ENCODE data around the gene TMED1.

The TMED1 gene

DNA sequence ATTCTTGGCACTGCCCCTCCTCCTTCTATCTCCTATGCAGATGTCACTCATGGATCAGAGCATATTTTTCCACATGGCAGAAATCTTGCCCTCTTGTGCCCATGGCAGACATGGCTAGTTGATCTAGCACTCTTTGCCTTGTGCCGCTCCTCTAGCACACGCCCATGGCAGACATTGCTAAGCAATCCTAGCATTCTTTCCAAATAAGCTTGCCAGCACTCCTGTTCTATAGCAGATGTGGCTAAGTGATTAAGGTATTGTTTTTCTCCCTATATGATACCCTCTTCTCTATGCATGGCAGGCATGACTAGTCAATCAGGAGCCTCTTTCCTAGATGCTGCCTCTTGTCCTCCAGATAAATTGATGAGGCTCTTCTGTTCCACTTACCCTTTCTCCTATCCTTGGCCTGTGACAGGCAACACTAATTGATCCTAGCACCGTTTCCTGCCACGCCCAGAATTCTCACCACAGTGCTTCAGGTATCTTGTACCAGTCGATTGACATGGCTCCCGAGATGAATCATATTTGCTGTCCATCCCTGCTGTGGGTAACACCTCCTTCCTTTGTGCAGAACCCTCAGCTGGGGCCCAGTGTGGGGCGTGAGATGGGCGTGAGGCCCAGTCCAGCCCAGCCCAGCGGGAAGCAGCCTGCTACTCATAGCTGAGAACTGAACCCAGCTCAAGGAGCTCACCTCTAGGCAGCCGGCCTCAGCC lies 26.9 kb downstream of the TMED1 start:
- no peak for DNase-seq (ENCODE audit: low read depth in 1 of 2, low spot score in 1 of 2)
- in situ Hi-C loops (cut with HindIII; ENCODE audit: low pct_unique_long_range_greater_than_20kb, low sequenced_read_pairs) = no loop called here

DNA sequence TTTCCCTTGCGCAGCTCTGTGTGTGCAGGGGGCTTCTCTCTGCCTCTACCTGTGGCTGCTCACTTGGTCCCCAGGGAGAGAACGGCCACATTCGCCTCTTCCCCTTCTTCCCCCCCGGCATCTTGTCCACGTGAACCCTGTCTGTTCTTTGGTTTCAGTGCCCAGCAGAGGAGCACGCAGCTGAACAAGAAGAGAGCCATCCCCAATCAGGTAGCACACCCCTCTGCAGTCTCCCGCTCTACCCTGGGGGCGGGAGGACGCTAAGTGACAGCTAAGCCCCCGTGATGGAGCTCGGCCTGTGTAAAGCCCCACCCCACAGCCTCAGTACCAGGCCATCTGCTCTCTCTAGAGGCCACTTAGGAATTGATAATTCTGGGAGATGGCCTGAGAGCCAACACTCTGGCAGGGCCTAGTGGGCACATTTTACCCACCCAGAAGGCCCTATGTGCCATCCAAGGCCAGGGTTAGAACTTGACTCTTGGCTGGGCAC lies 30.2 kb downstream of the TMED1 start:
- no peak for DNase-seq (ENCODE audit: low read depth in 1 of 2, low spot score in 1 of 2)
- no peak for TF ChIP-seq JUND (IDR thresholded peaks at IDR 0.05; ENCODE audit: low read depth)
- in situ Hi-C loops (cut with HindIII; ENCODE audit: low pct_unique_long_range_greater_than_20kb, low sequenced_read_pairs) = no loop called here

More for the DNA sequence above, 26.9 kb downstream of the TMED1 start:
- no peak for TF ChIP-seq JUND (IDR thresholded peaks at IDR 0.05; ENCODE audit: low read depth)

DNA sequence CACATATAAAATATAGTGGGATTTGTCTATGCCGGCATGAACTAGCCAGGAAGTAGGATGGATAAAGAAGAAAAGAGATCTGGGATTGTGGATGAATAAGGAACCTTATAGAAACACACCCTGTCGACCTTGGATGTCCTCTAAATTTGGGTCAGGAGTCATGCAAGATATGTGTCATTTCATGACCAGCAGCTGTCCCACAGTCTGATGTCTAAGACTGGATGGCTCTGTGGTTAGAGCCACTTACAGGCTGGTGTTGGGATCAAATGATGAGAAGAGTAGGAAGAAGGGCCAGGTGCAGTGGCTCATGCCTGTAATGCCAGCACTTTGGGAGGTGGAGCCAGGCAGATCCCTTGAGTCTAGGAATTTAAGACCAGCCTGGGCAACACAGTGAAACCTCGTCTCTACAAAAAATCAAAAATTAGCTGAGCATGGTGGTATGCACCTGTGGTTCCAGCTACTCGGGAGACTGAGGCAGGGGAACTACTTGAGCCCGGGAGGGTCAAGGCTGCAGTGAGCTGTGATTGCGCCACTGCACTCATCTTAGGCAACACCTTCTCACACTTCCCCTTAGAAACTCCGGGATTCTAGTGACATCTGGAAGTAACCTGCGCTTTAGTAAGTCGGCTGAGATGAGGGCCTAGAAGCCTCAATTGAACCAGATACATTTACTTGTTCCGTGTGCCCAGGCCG lies 30.8 kb downstream of the TMED1 start:
- TF ChIP-seq JUND (IDR thresholded peaks at IDR 0.05; ENCODE audit: low read depth) = no peak
- in situ Hi-C loops (cut with HindIII; ENCODE audit: low pct_unique_long_range_greater_than_20kb, low sequenced_read_pairs) = no loop called here
- DNase-seq (ENCODE audit: low read depth in 1 of 2, low spot score in 1 of 2) = no peak

DNA sequence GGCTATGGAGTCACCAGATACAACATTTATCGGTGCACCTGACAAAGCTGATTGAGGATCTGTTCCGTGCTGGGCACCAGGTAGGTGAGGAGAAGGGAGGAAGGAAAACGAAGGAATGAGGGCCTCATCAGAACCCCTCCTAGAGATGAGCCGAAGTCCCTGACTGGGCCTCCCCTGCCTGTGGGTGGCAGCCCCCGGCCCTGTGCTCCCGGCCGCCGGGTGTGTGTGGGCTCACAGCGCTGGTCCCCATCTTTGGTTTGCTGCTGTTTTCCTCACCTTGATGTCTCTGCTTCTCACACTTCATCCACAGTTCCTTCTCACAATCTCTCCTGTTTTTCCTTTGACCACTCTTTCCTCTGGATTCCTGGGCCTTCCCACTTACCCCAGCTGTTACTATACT lies 32.8 kb downstream of the TMED1 start:
- DNase-seq (ENCODE audit: low read depth in 1 of 2, low spot score in 1 of 2) = no peak
- no peak for TF ChIP-seq JUND (IDR thresholded peaks at IDR 0.05; ENCODE audit: low read depth)
- in situ Hi-C loops (cut with HindIII; ENCODE audit: low pct_unique_long_range_greater_than_20kb, low sequenced_read_pairs) = no loop called here

DNA sequence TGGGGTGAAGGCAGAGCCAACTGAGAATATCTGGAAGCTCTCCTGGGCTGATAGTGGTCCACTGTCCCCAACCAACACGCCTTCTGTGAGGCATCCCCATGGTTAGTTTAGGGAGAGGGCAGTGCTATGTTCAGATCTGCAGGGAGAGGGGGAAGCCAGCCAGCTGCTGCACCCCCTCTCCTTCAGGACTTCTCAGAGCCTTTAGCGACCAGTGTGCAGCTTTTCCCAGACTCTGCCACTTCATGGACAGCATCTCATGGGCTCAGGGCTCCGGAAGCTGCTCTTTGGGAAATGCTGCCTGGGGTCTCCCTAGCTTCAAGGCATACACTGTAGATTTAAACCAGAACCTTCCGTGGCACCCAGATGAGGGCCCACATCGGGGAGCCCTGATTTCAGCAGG lies 33.5 kb downstream of the TMED1 start:
- in situ Hi-C loops (cut with HindIII; ENCODE audit: low pct_unique_long_range_greater_than_20kb, low sequenced_read_pairs) = no loop called here
- no peak for TF ChIP-seq JUND (IDR thresholded peaks at IDR 0.05; ENCODE audit: low read depth)
- no peak for DNase-seq (ENCODE audit: low read depth in 1 of 2, low spot score in 1 of 2)

DNA sequence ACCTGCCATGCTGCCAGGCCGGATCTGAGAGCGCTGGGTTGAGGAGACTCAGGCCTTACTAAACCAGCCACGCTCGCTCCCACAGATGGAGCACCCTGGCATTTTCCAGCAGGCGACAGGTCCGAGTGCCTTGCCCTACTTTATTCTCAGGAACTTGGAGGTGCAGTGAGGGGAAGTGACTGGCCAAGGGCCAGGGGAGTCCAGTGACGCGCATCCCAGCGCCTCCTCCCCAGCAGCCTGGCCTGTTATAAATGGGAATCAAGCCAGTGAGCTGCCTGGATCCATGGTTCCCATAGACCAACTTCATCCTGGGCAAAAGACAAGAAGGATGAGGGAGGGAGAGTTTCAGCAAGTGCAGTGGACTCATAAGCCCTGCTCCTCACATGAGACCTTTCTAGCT lies 35.5 kb downstream of the TMED1 start:
- in situ Hi-C loops (cut with HindIII; ENCODE audit: low pct_unique_long_range_greater_than_20kb, low sequenced_read_pairs) = no loop called here
- DNase-seq (ENCODE audit: low read depth in 1 of 2, low spot score in 1 of 2) = no peak
- no peak for TF ChIP-seq JUND (IDR thresholded peaks at IDR 0.05; ENCODE audit: low read depth)

DNA sequence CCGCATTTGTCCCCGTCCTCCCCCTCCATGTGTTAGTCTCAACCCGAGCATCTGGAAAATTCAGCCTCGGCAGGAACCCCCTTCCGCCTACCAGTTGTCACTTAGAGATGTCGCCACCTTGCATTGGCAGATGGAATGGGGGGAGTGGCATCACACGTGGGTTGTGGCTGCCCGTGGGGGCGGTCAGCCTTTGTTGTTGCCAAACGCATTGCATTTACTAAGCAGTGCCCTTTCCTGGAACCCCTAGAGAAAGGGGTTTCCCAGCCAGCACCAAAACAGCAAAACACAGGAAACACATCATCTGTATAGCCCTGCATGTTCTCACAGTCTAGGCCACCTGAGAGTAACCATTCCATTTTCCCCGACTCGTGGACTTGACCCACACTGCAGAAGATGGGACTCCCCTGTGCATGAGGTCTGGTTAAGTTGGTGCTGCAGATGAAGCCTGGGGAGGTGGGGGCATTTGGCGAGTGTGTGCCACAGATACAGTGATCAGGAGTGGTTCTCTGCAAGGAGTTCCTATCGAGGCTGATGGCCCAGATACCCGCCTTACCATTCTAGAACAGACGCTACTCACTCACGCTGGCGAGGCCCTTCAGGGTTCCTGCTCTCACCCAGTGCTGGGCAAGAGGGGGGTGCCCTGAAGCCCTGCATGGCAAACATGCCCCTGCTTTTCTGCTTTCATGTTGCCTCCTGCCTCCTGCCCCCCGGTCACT lies 38.3 kb downstream of the TMED1 start:
- in situ Hi-C loops (cut with HindIII; ENCODE audit: low pct_unique_long_range_greater_than_20kb, low sequenced_read_pairs) = no loop called here
- TF ChIP-seq JUND (IDR thresholded peaks at IDR 0.05; ENCODE audit: low read depth) = no peak
- no peak for DNase-seq (ENCODE audit: low read depth in 1 of 2, low spot score in 1 of 2)

DNA sequence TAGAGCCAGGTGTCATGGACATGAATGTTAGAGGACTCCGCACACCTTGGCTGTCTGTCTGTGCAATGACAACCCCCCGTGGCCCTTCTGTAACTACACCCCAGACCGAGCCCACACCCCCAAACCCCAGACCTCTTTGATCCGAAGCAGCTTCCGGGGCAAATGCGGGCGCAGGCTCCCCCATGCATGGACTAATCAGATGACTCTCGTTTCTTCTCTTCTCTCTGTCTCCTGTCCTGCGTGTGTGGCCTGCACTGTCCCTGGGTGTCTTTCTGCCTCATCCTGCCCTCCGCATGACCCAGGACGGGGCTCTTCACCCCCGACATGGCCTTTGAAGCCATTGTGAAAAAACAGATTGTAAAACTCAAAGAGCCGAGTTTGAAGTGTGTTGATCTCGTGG lies 38.9 kb downstream of the TMED1 start:
- in situ Hi-C loops (cut with HindIII; ENCODE audit: low pct_unique_long_range_greater_than_20kb, low sequenced_read_pairs) = no loop called here
- DNase-seq (ENCODE audit: low read depth in 1 of 2, low spot score in 1 of 2) = no peak

DNA sequence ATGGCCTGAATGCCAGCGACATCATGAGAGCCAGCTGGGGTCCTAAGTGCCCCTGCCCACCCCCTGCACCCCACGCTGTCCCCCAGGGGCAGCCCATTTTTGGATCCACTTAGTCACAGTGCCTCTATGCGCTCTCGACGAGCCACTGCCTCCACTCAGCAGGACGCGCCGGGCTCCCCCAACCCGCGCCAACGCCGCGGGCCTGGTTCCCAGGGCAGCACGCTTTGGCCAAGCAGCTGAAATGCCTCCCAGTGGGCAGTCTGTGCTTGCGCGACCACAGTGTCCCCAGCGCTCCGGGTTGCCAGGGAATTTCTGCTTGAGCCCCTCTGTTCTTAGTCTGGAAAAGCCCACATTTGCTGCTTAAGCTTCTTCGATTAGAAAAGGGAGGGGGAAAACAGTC lies 39.4 kb downstream of the TMED1 start:
- in situ Hi-C loops (cut with HindIII; ENCODE audit: low pct_unique_long_range_greater_than_20kb, low sequenced_read_pairs) = no loop called here
- no peak for DNase-seq (ENCODE audit: low read depth in 1 of 2, low spot score in 1 of 2)
- TF ChIP-seq JUND (IDR thresholded peaks at IDR 0.05; ENCODE audit: low read depth) = no peak

More for the DNA sequence above, 38.9 kb downstream of the TMED1 start:
- no peak for TF ChIP-seq JUND (IDR thresholded peaks at IDR 0.05; ENCODE audit: low read depth)

DNA sequence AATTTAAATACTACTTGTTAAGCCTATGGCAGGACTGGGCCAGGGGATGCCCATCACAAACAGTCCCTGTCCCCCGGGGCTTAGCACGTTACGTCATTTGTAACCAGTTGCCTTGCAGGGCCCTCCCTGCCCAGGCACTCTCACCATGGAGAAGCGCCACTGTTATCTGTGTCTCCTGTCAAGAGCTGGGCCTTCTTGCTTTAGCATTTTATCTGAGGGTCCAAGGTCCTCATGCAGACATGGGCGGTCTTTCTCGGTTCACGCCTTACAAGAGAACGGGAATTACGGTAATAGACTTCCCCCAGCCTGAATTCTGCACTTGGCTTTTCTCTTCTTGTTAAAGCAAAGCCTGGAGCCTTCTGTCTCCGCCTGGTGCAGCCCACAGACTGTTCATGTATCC lies 46.1 kb downstream of the TMED1 start:
- in situ Hi-C loops (cut with HindIII; ENCODE audit: low pct_unique_long_range_greater_than_20kb, low sequenced_read_pairs) = no loop called here
- TF ChIP-seq JUND (IDR thresholded peaks at IDR 0.05; ENCODE audit: low read depth) = no peak
- DNase-seq (ENCODE audit: low read depth in 1 of 2, low spot score in 1 of 2) = no peak

DNA sequence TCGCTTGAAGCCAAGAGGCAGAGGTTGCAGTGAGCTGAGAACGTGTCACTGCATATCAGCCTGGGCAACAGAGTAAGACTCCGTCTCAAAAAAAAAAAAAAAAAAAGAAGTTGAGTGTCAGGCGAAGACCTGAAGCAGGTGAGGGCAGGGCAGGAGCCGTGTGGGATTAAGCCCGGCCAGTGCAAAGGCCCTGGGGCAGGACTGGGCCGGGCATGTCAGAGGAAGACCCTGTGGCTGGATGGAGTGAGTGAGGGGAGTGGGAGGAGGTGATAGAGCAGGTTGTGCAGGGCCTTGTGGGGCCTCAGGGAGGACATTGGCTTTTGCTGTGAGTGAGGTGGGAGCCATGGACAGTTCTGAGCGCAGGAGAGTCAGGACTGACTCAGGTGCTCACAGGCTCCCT lies 47.9 kb downstream of the TMED1 start:
- TF ChIP-seq JUND (IDR thresholded peaks at IDR 0.05; ENCODE audit: low read depth) = no peak
- no peak for DNase-seq (ENCODE audit: low read depth in 1 of 2, low spot score in 1 of 2)
- in situ Hi-C loops (cut with HindIII; ENCODE audit: low pct_unique_long_range_greater_than_20kb, low sequenced_read_pairs) = no loop called here

DNA sequence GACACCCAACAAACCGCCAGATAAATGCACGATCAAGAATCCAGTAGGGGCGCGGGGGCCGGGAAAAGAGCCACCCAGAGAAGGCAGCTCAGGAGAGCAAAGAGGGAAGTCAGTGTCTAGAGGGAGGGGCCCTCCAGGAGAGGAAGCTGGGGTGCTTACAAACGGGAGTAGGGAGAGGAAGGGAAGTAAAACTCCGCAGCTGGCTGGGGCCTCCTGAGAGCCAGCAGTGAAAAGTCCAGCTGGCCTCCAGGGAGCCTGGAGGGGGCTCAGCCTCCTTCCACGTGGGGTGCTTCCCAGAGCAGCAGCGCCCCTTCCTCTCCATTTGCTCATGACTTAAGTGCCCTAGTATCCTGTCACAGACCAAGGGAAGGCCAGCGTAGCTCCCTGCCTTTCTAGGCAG lies 51.8 kb downstream of the TMED1 start:
- no peak for DNase-seq (ENCODE audit: low read depth in 1 of 2, low spot score in 1 of 2)
- no peak for TF ChIP-seq JUND (IDR thresholded peaks at IDR 0.05; ENCODE audit: low read depth)
- in situ Hi-C loops (cut with HindIII; ENCODE audit: low pct_unique_long_range_greater_than_20kb, low sequenced_read_pairs) = no loop called here

DNA sequence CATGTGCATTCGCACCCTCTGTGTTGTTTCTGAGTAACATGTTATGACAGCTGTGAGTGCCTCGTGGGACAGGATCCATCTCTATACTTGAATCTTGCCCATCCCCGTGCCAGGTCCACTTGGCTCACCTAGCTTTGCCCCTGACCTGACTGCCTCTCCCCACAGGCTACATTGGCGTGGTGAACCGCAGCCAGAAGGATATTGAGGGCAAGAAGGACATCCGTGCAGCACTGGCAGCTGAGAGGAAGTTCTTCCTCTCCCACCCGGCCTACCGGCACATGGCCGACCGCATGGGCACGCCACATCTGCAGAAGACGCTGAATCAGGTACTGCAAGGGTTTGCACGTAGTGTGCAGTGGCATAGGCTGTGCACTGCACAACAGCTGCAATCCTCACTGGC lies 53.2 kb downstream of the TMED1 start:
- no peak for TF ChIP-seq JUND (IDR thresholded peaks at IDR 0.05; ENCODE audit: low read depth)
- in situ Hi-C loops (cut with HindIII; ENCODE audit: low pct_unique_long_range_greater_than_20kb, low sequenced_read_pairs) = no loop called here
- no peak for DNase-seq (ENCODE audit: low read depth in 1 of 2, low spot score in 1 of 2)
